Skeletal muscle satellite cell (primary cell): ENCODE measurements around the gene DPY19L1.
A peak's percentile ranks its signal among the peaks of the same experiment; 100 is the strongest.
"Not testable (repeated sequence)": the region's sequence is repeated elsewhere in the genome, so short reads cannot be mapped to it uniquely, and the experiment has no call there.

Experiments used
- H3K27me3 ChIP-seq: 2 replicates; pipeline ENCODE4 v1.7.0; 2013; ENCODE audit warnings: low read length; ENCODE audit not compliant: control insufficient read depth, insufficient read depth
- H3K36me3 ChIP-seq: 2 replicates; pipeline ENCODE4 v1.7.0; 2013; ENCODE audit warnings: mild to moderate bottlenecking, control low read depth, low read length; ENCODE audit not compliant: insufficient read depth
- H3K4me1 ChIP-seq: 2 replicates; pipeline ENCODE4 v1.7.0; 2013; ENCODE audit warnings: low read length; ENCODE audit not compliant: control insufficient read depth, insufficient read depth
- H3K4me2 ChIP-seq: 2 replicates; pipeline ENCODE4 v1.7.0; 2013; ENCODE audit warnings: mild to moderate bottlenecking, low read length
- H3K4me3 ChIP-seq: 2 replicates; pipeline ENCODE4 v1.7.0; 2013; ENCODE audit warnings: low read length
- H3K9ac ChIP-seq: 2 replicates; pipeline ENCODE4 v1.7.0; 2013; ENCODE audit warnings: mild to moderate bottlenecking, low read depth, low read length, moderate library complexity
- H3K9me3 ChIP-seq: replicated peaks from 2 replicates; pipeline ENCODE4 v1.7.0; 2013; ENCODE audit warnings: mild to moderate bottlenecking, control low read depth, low read length

Gene DPY19L1

GRCh38 chr7:34906266-34906850, 130.9 kb downstream of the DPY19L1 start:
- H3K9me3 ChIP-seq, H3K9ac ChIP-seq, H3K27me3 ChIP-seq, H3K36me3 ChIP-seq, H3K4me1 ChIP-seq: not testable (repeated sequence)
- peak overlapping the region; percentile 56 for H3K4me2 ChIP-seq
- peak overlapping the region; percentile 47 for H3K4me3 ChIP-seq

- no peak overlapping the region for H3K4me3 ChIP-seq
- H3K9me3 ChIP-seq, result no peaks in the 10 kb centered on the region
- H3K36me3 ChIP-seq, result no peaks in the 10 kb centered on the region
- H3K4me1 ChIP-seq, result no peaks in the 10 kb centered on the region
- H3K27me3 ChIP-seq, result no peaks in the 10 kb centered on the region
- no peak overlapping the region for H3K4me2 ChIP-seq
- no peak overlapping the region for H3K9ac ChIP-seq
Observed at GRCh38 chr7:34904987-34905386, 132.3 kb downstream of the DPY19L1 start.

- not testable (repeated sequence) for H3K27me3 ChIP-seq, H3K4me2 ChIP-seq, H3K36me3 ChIP-seq, H3K9me3 ChIP-seq, H3K4me3 ChIP-seq, H3K4me1 ChIP-seq, H3K9ac ChIP-seq
Observed at GRCh38 chr7:34903921-34904320, 133.4 kb downstream of the DPY19L1 start.

- Histone ChIP-seq H3K36me3 (no peaks in the 10 kb centered on the region), H3K27me3 (no peaks in the 10 kb centered on the region), H3K4me1 (no peaks in the 10 kb centered on the region)
Observed at GRCh38 chr7:34902182-34902581, 135.1 kb downstream of the DPY19L1 start.

GRCh38 chr7:34900891-34901513, 136.3 kb downstream of the DPY19L1 start:
- H3K4me3 ChIP-seq, result no peak overlapping the region
- H3K4me1 ChIP-seq, result no peaks in the 10 kb centered on the region
- H3K9me3 ChIP-seq, result no peaks in the 10 kb centered on the region
- no peak overlapping the region for H3K4me2 ChIP-seq
- no peak overlapping the region for H3K9ac ChIP-seq
- no peaks in the 10 kb centered on the region for H3K27me3 ChIP-seq
- no peaks in the 10 kb centered on the region for H3K36me3 ChIP-seq

More at GRCh38 chr7:34902182-34902581, 135.1 kb downstream of the DPY19L1 start:
- no peaks in the 10 kb centered on the region for H3K9me3 ChIP-seq
- no peak overlapping the region for H3K4me3 ChIP-seq
- no peak overlapping the region for H3K4me2 ChIP-seq
- H3K9ac ChIP-seq, result no peak overlapping the region

GRCh38 chr7:34895202-34895601, 142.1 kb downstream of the DPY19L1 start:
- no peaks in the 10 kb centered on the region for H3K27me3 ChIP-seq
- no peaks in the 10 kb centered on the region for H3K9me3 ChIP-seq
- no peak overlapping the region for H3K4me3 ChIP-seq
- no peak overlapping the region for H3K4me2 ChIP-seq
- no peak overlapping the region for H3K9ac ChIP-seq
- no peaks in the 10 kb centered on the region for H3K36me3 ChIP-seq
- peaks cover 12% of the 10 kb centered on the region for H3K4me1 ChIP-seq

- Histone ChIP-seq H3K4me2 (no peak overlapping the region), H3K9me3 (no peaks in the 10 kb centered on the region), H3K9ac (no peak overlapping the region), H3K36me3 (no peaks in the 10 kb centered on the region), H3K4me1 (peaks cover 12% of the 10 kb centered on the region), H3K4me3 (no peak overlapping the region), H3K27me3 (peaks cover 2% of the 10 kb centered on the region)
Observed at GRCh38 chr7:34889951-34890350, 147.3 kb downstream of the DPY19L1 start.

GRCh38 chr7:34886856-34887255, 150.4 kb downstream of the DPY19L1 start:
- Histone ChIP-seq H3K4me2 (no peak overlapping the region), H3K9me3 (no peaks in the 10 kb centered on the region), H3K27me3 (peaks cover 2% of the 10 kb centered on the region), H3K36me3 (no peaks in the 10 kb centered on the region), H3K4me3 (no peak overlapping the region), H3K9ac (no peak overlapping the region), H3K4me1 (peaks cover 9% of the 10 kb centered on the region)

- H3K4me3 ChIP-seq, H3K4me1 ChIP-seq, H3K27me3 ChIP-seq, H3K4me2 ChIP-seq, H3K9ac ChIP-seq, H3K9me3 ChIP-seq, H3K36me3 ChIP-seq: not testable (repeated sequence)
Observed at GRCh38 chr7:34883855-34884254, 153.4 kb downstream of the DPY19L1 start.

GRCh38 chr7:34879871-34880270, 157.4 kb downstream of the DPY19L1 start:
- no peak overlapping the region for H3K4me2 ChIP-seq
- H3K9me3 ChIP-seq, result no peaks in the 10 kb centered on the region
- no peak overlapping the region for H3K4me3 ChIP-seq
- H3K27me3 ChIP-seq, result no peaks in the 10 kb centered on the region
- H3K9ac ChIP-seq, result no peak overlapping the region
- no peaks in the 10 kb centered on the region for H3K4me1 ChIP-seq
- H3K36me3 ChIP-seq, result no peaks in the 10 kb centered on the region

- H3K4me3 ChIP-seq, H3K4me1 ChIP-seq, H3K9me3 ChIP-seq, H3K36me3 ChIP-seq, H3K4me2 ChIP-seq, H3K27me3 ChIP-seq, H3K9ac ChIP-seq: not testable (repeated sequence)
Observed at GRCh38 chr7:34878944-34879735, 158.1 kb downstream of the DPY19L1 start.
